GM13976 (cell line): ENCODE results near the gene DFFB.

Source experiments
- DNase-seq: peaks from one replicate; pipeline ENCODE4 v3.0.0; 2012; ENCODE audit warnings: low spot score
- CTCF ChIP-seq: IDR thresholded peaks from 2 replicates; pipeline ENCODE4 v1.5.1; 2012; ENCODE audit warnings: borderline replicate concordance, mild to moderate bottlenecking; ENCODE audit not compliant: insufficient read depth; ENCODE audit errors: extremely low read depth, missing control alignments, control extremely low read depth
- in situ Hi-C: fragments of 300-500 bp; cut with MboI; formaldehyde crosslinking; loops from one replicate; pipeline ENCODE4 v1.12.0; 2022; ENCODE audit warnings: low sequenced_read_pairs, mixed read lengths, inconsistent platforms; ENCODE audit not compliant: unreplicated experiment

Gene DFFB

DNA sequence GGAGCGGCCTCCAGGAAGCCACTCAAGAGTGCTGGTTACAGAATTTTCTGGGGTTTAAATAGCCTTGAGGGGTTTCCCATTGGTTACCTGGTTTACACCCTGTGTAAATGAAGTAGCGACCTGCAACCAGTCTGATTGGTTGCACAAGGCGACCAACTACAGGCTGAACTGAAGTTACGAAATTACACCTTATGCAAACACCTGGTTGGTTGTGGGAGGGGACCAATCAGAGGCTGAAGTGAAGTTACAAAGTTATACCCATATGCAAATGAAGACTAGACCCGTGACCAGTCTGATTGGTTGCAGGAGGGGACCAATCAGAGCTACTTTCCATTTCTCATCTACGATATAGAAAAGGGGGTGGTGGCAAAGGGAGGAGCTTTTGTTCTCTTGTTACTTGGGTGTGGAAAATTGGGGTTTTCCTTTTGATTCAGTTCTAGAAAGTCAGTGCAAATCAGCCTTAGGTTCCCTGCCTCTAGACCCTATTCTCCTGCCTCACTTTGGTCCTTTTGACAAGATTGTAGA is 65.0 kb downstream of the DFFB start:
- DNase-seq: no peak
- in situ Hi-C loops: loop anchor here (25.0 kb wide), 1 partner anchor 890 kb away; no protein-coding TSS in a partner anchor

GRCh38 chr1:3922851-3923250 is 65.6 kb downstream of the DFFB start:
- no peak for TF ChIP-seq CTCF
- in situ Hi-C loops: loop anchor here (25.0 kb wide), 1 partner anchor 889 kb away; no protein-coding TSS in a partner anchor
- no peak for DNase-seq

More for the DNA sequence above, 65.0 kb downstream of the DFFB start:
- no peak for TF ChIP-seq CTCF

- in situ Hi-C loops: loop anchor here (25.0 kb wide), 1 partner anchor 889 kb away; no protein-coding TSS in a partner anchor
- no peak for DNase-seq
- TF ChIP-seq CTCF: no peak
Measured at GRCh38 chr1:3923378-3924185, 66.3 kb downstream of the DFFB start.

GRCh38 chr1:3924186-3924824 is 67.0 kb downstream of the DFFB start:
- TF ChIP-seq CTCF: no peak
- no peak for DNase-seq

GRCh38 chr1:3924825-3925220 is 67.5 kb downstream of the DFFB start:
- in situ Hi-C loops: loop anchor here (25.0 kb wide), 1 partner anchor 887 kb away; no protein-coding TSS in a partner anchor

More at GRCh38 chr1:3924186-3924824, 67.0 kb downstream of the DFFB start:
- in situ Hi-C loops: loop anchor here (25.0 kb wide), 1 partner anchor 888 kb away; no protein-coding TSS in a partner anchor

GRCh38 chr1:3925256-3925655 is 68.0 kb downstream of the DFFB start:
- no peak for DNase-seq
- in situ Hi-C loops: no loop called here
- TF ChIP-seq CTCF: no peak

More at GRCh38 chr1:3924825-3925220, 67.5 kb downstream of the DFFB start:
- no peak for DNase-seq
- TF ChIP-seq CTCF: no peak
